NT2/D1 (cell line): ENCODE measurements around the gene RAB40A.

Experiments used
- SUZ12 ChIP-seq: IDR thresholded peaks from 2 replicates; pipeline ENCODE4 v1.6.1; 2011; ENCODE audit not compliant: insufficient read length, insufficient read depth; ENCODE audit errors: extremely low read depth
- ZNF274 ChIP-seq: IDR thresholded peaks from 2 replicates; pipeline ENCODE4 v1.6.1; 2011; ENCODE audit warnings: mild to moderate bottlenecking, low read depth, low read length

DNA sequence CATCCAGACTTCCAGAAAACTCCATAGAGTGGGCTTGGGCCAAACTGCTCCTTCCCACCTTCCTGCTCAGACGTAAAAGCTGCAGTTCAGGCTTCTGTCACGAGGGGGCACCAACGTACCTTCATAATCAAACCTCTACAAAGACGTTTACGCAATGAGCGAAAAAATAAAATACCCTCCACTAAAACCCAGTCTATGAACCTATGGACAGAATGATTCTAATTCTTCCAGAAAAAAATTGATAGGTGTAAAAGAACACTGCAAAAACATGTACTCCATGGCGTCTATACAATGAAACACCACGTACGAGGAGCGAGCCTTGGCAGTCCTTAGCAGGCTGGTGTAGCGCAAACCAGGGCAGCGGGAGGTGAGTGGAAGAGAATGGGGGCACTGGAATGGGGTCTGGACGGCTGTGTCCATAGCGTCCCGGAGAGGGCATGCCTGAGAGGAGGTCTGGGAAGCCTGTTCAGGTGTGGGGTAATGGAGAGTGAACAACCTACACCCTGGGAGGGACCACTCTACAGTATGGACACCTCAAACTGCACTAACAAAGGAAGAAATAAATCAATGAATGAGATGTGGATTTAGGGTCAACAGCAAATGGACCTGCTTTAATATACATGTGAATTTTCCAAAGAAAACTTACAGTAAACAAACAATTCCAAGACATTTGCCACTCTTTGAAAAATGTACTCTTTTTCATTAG, 14.4 kb upstream of the RAB40A start:
- TF ChIP-seq ZNF274 (no peak), SUZ12 (no peak)
